WTC11 (cell line): ENCODE results near the gene DNMT3A. TPM values are rescaled to one million over a fixed set of nuclear protein-coding genes. Genes with fewer than 3 reads are reported as not detected.

Experiments
- ATAC-seq: fragments of 200-7000 bp; cut with Tn5 transposase; 2 replicates; pipeline ENCODE4 v1.10.0; 2021; ENCODE audit warnings: mild to moderate bottlenecking, moderate library complexity
- CTCF ChIA-PET: fragments of 300-600 bp; sonication (Branson Sonifier 250); formaldehyde crosslinking; loops from one replicate; lab custom pipeline; 2021; ENCODE audit warnings: antibody characterized with exemption; lab: Charles Lee
- POLR2A ChIA-PET: fragments of 350-600 bp; sonication (Branson Sonifier 250); formaldehyde crosslinking; loops from one replicate; lab custom pipeline; 2021; ENCODE audit warnings: antibody characterized with exemption; lab: Charles Lee
- DNase-seq: peaks from one replicate; pipeline ENCODE4 v3.0.0; 2021; ENCODE audit warnings: low spot score
- H3K27ac Mint-ChIP-seq: 2 replicates; pipeline ENCODE4 v1.8.0; 2021; ENCODE audit warnings: mixed read lengths
- H3K27me3 Mint-ChIP-seq: 2 replicates; pipeline ENCODE4 v1.8.0; 2021; ENCODE audit warnings: low read depth, mild to moderate bottlenecking, moderate library complexity, mixed read lengths
- H3K36me3 Mint-ChIP-seq: 2 replicates; pipeline ENCODE4 v1.8.0; 2021; ENCODE audit warnings: mixed read lengths
- H3K4me1 Mint-ChIP-seq: 2 replicates; pipeline ENCODE4 v1.8.0; 2022; ENCODE audit warnings: mixed read lengths
- H3K4me3 Mint-ChIP-seq: 2 replicates; pipeline ENCODE4 v1.8.0; 2021; ENCODE audit warnings: mild to moderate bottlenecking, moderate library complexity, mixed read lengths
- H3K9me3 Mint-ChIP-seq: 2 replicates; pipeline ENCODE4 v1.8.0; 2021; ENCODE audit warnings: mixed read lengths
- ATF2 ChIP-seq: sonication (generic); formaldehyde crosslinking; IDR thresholded peaks from 2 replicates; pipeline ENCODE4 v1.8.1; 2022; ENCODE audit warnings: low read depth, missing genetic modification reagents, borderline replicate concordance
- CREB1 ChIP-seq: sonication (generic); formaldehyde crosslinking; IDR thresholded peaks from 2 replicates; pipeline ENCODE4 v1.8.0; 2023; ENCODE audit warnings: mild to moderate bottlenecking, missing genetic modification reagents
- CREM ChIP-seq: sonication (generic); formaldehyde crosslinking; IDR thresholded peaks from 2 replicates; pipeline ENCODE4 v1.8.1; 2022; ENCODE audit warnings: mild to moderate bottlenecking, missing genetic modification reagents, moderate library complexity
- FOXJ3 ChIP-seq: sonication (generic); formaldehyde crosslinking; IDR thresholded peaks from 2 replicates; pipeline ENCODE4 v1.9.0; 2021; ENCODE audit warnings: missing genetic modification reagents, mild to moderate bottlenecking, borderline replicate concordance
- FOXP1 ChIP-seq: sonication (generic); formaldehyde crosslinking; IDR thresholded peaks from 2 replicates; pipeline ENCODE4 v1.8.0; 2022; ENCODE audit warnings: missing genetic modification reagents, mild to moderate bottlenecking, moderate library complexity, borderline replicate concordance
- JUN ChIP-seq: sonication (generic); formaldehyde crosslinking; IDR thresholded peaks from 2 replicates; pipeline ENCODE4 v1.8.0; 2023; ENCODE audit warnings: mild to moderate bottlenecking, missing genetic modification reagents
- NFATC4 ChIP-seq: fragments of 250-450 bp; sonication (Bioruptor Pico); IDR thresholded peaks from 2 replicates; pipeline ENCODE4 v1.9.0; 2021; ENCODE audit warnings: mild to moderate bottlenecking
- NR1H2 ChIP-seq: sonication (generic); formaldehyde crosslinking; IDR thresholded peaks from 2 replicates; pipeline ENCODE4 v1.9.0; 2021; ENCODE audit warnings: mild to moderate bottlenecking, moderate library complexity, missing genetic modification reagents
- NR3C1 ChIP-seq: sonication (generic); formaldehyde crosslinking; conservative IDR thresholded peaks from 2 replicates; pipeline ENCODE4 v1.8.1; 2023; ENCODE audit warnings: low read depth, mild to moderate bottlenecking, missing genetic modification reagents
- SOX15 ChIP-seq: fragments of 250-450 bp; sonication (Bioruptor Pico); IDR thresholded peaks from 2 replicates; pipeline ENCODE4 v1.9.0; 2021; ENCODE audit warnings: mild to moderate bottlenecking
- ZNF121 ChIP-seq: sonication (generic); formaldehyde crosslinking; IDR thresholded peaks from 2 replicates; pipeline ENCODE4 v1.8.0; 2023; ENCODE audit warnings: missing genetic modification reagents
- ZNF219 ChIP-seq: sonication (generic); formaldehyde crosslinking; IDR thresholded peaks from 2 replicates; pipeline ENCODE4 v1.8.0; 2023; ENCODE audit warnings: missing genetic modification reagents, mild to moderate bottlenecking, borderline replicate concordance
- ZNF317 ChIP-seq: sonication (generic); formaldehyde crosslinking; IDR thresholded peaks from 2 replicates; pipeline ENCODE4 v1.8.1; 2023; ENCODE audit warnings: low read depth, mild to moderate bottlenecking, moderate library complexity, missing genetic modification reagents, borderline replicate concordance
- ZNF416 ChIP-seq: fragments of 250-450 bp; sonication (Bioruptor Pico); IDR thresholded peaks from 2 replicates; pipeline ENCODE4 v1.9.0; 2021; ENCODE audit warnings: mild to moderate bottlenecking, inconsistent platforms
- ZNF671 ChIP-seq: fragments of 250-450 bp; sonication (Bioruptor Pico); IDR thresholded peaks from 2 replicates; pipeline ENCODE4 v1.8.0; 2021; ENCODE audit warnings: mild to moderate bottlenecking
- total RNA-seq: library from RNA; stranded (reverse); gene quantifications from 3 replicates; pipeline ENCODE4 v1.2.3, GENCODE V29; 2021
- TF ChIP-seq, protein P1 (sequence below): sonication (generic); formaldehyde crosslinking; IDR thresholded peaks from 2 replicates; pipeline ENCODE4 v1.8.0; 2023; ENCODE audit warnings: mild to moderate bottlenecking, missing genetic modification reagents
- TF ChIP-seq, protein P2 (sequence below): sonication (generic); formaldehyde crosslinking; conservative IDR thresholded peaks from 2 replicates; pipeline ENCODE4 v1.8.1; 2023; ENCODE audit warnings: mild to moderate bottlenecking, low read depth, missing genetic modification reagents, moderate library complexity
- TF ChIP-seq, protein P3 (sequence below): sonication (generic); formaldehyde crosslinking; IDR thresholded peaks from 2 replicates; pipeline ENCODE4 v1.8.0; 2022; ENCODE audit warnings: mild to moderate bottlenecking, missing genetic modification reagents
- TF ChIP-seq, protein P4 (sequence below): sonication (generic); formaldehyde crosslinking; IDR thresholded peaks from 2 replicates; pipeline ENCODE4 v1.8.0; 2022; ENCODE audit warnings: mild to moderate bottlenecking, missing genetic modification reagents
- TF ChIP-seq, protein P5 (sequence below): sonication (generic); formaldehyde crosslinking; IDR thresholded peaks from 2 replicates; pipeline ENCODE4 v1.8.1; 2023; ENCODE audit warnings: mild to moderate bottlenecking, moderate library complexity, missing genetic modification reagents

The DNMT3A gene
- total RNA-seq, 1 experiment from 2014 or later: 154 TPM

- H3K9me3 Mint-ChIP-seq: 0 out of 2 replicates have a peak, but pooled peaks cover 5% of the 10 kb centered on the region
- H3K27ac Mint-ChIP-seq: no peak overlapping the region
- no peaks in the 10 kb centered on the region; the same call in 1 of the 2 replicates for H3K27me3 Mint-ChIP-seq
- TF ChIP-seq FOXJ3 (no peak), ZNF121 (CRISPR knock-in tag) (no peak), CREB1 (CRISPR knock-in tag) (no peak), JUN (CRISPR knock-in tag) (no peak)
- TF ChIP-seq, protein P1, sequence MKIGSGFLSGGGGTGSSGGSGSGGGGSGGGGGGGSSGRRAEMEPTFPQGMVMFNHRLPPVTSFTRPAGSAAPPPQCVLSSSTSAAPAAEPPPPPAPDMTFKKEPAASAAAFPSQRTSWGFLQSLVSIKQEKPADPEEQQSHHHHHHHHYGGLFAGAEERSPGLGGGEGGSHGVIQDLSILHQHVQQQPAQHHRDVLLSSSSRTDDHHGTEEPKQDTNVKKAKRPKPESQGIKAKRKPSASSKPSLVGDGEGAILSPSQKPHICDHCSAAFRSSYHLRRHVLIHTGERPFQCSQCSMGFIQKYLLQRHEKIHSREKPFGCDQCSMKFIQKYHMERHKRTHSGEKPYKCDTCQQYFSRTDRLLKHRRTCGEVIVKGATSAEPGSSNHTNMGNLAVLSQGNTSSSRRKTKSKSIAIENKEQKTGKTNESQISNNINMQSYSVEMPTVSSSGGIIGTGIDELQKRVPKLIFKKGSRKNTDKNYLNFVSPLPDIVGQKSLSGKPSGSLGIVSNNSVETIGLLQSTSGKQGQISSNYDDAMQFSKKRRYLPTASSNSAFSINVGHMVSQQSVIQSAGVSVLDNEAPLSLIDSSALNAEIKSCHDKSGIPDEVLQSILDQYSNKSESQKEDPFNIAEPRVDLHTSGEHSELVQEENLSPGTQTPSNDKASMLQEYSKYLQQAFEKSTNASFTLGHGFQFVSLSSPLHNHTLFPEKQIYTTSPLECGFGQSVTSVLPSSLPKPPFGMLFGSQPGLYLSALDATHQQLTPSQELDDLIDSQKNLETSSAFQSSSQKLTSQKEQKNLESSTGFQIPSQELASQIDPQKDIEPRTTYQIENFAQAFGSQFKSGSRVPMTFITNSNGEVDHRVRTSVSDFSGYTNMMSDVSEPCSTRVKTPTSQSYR (CRISPR knock-in tag): no peak
- TF ChIP-seq, all 79 proteins: peak for 0
- H3K4me3 Mint-ChIP-seq: no peak overlapping the region
- no peak for ATAC-seq
- POLR2A ChIA-PET: no interaction called here
- DNase-seq: no peak
- peaks cover 69% of the 10 kb centered on the region for H3K4me1 Mint-ChIP-seq
- CTCF ChIA-PET: interaction anchor here (3.4 kb wide), 1 partner anchor 21 kb away, joined by 26 read pairs; no protein-coding TSS in a partner anchor
- peaks cover 28% of the 10 kb centered on the region for H3K36me3 Mint-ChIP-seq
Measured at GRCh38 chr2:25255745-25256487, 85.8 kb downstream of the DNMT3A start.

GRCh38 chr2:25254961-25255360 is 86.8 kb downstream of the DNMT3A start:
- no peak for DNase-seq
- CTCF ChIA-PET: no interaction called here
- TF ChIP-seq SOX15 (CRISPR knock-in tag): no peak
- no peak for TF ChIP-seq ZNF671 (CRISPR knock-in tag)
- TF ChIP-seq, protein P2, sequence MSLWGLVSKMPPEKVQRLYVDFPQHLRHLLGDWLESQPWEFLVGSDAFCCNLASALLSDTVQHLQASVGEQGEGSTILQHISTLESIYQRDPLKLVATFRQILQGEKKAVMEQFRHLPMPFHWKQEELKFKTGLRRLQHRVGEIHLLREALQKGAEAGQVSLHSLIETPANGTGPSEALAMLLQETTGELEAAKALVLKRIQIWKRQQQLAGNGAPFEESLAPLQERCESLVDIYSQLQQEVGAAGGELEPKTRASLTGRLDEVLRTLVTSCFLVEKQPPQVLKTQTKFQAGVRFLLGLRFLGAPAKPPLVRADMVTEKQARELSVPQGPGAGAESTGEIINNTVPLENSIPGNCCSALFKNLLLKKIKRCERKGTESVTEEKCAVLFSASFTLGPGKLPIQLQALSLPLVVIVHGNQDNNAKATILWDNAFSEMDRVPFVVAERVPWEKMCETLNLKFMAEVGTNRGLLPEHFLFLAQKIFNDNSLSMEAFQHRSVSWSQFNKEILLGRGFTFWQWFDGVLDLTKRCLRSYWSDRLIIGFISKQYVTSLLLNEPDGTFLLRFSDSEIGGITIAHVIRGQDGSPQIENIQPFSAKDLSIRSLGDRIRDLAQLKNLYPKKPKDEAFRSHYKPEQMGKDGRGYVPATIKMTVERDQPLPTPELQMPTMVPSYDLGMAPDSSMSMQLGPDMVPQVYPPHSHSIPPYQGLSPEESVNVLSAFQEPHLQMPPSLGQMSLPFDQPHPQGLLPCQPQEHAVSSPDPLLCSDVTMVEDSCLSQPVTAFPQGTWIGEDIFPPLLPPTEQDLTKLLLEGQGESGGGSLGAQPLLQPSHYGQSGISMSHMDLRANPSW: no peak
- TF ChIP-seq CREM (CRISPR knock-in tag): no peak
- no peak for TF ChIP-seq NR1H2
- TF ChIP-seq FOXJ3: no peak
- no peak for TF ChIP-seq NFATC4 (CRISPR knock-in tag)
- TF ChIP-seq ATF2 (CRISPR knock-in tag): no peak
- TF ChIP-seq, protein P3, sequence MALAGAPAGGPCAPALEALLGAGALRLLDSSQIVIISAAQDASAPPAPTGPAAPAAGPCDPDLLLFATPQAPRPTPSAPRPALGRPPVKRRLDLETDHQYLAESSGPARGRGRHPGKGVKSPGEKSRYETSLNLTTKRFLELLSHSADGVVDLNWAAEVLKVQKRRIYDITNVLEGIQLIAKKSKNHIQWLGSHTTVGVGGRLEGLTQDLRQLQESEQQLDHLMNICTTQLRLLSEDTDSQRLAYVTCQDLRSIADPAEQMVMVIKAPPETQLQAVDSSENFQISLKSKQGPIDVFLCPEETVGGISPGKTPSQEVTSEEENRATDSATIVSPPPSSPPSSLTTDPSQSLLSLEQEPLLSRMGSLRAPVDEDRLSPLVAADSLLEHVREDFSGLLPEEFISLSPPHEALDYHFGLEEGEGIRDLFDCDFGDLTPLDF (CRISPR knock-in tag): no peak
- no peak for TF ChIP-seq ZNF219 (CRISPR knock-in tag)
- TF ChIP-seq ZNF317 (CRISPR knock-in tag): no peak
- TF ChIP-seq NR3C1: no peak
- TF ChIP-seq, protein P4, sequence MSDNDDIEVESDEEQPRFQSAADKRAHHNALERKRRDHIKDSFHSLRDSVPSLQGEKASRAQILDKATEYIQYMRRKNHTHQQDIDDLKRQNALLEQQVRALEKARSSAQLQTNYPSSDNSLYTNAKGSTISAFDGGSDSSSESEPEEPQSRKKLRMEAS: no peak
- TF ChIP-seq, protein P5, sequence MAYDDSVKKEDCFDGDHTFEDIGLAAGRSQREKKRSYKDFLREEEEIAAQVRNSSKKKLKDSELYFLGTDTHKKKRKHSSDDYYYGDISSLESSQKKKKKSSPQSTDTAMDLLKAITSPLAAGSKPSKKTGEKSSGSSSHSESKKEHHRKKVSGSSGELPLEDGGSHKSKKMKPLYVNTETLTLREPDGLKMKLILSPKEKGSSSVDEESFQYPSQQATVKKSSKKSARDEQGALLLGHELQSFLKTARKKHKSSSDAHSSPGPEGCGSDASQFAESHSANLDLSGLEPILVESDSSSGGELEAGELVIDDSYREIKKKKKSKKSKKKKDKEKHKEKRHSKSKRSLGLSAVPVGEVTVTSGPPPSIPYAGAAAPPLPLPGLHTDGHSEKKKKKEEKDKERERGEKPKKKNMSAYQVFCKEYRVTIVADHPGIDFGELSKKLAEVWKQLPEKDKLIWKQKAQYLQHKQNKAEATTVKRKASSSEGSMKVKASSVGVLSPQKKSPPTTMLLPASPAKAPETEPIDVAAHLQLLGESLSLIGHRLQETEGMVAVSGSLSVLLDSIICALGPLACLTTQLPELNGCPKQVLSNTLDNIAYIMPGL (CRISPR knock-in tag): no peak
- TF ChIP-seq FOXP1 (CRISPR knock-in tag): no peak
- TF ChIP-seq ZNF416 (CRISPR knock-in tag): no peak
- Mint-ChIP-seq H3K27ac (no peak overlapping the region), H3K27me3 (no peaks in the 10 kb centered on the region; the same call in 1 of the 2 replicates), H3K4me1 (peaks cover 66% of the 10 kb centered on the region), H3K4me3 (no peak overlapping the region), H3K9me3 (0 out of 2 replicates have a peak, but pooled peaks cover 5% of the 10 kb centered on the region), H3K36me3 (peaks cover 28% of the 10 kb centered on the region)
- no peak for ATAC-seq
- POLR2A ChIA-PET: no interaction called here
